Activated T-cell treated with anti-CD3 and anti-CD28 coated beads for 4 hours (primary cell): ENCODE data around the gene ERMARD.

Experiments
- DNase-seq: peaks from one replicate; pipeline ENCODE4 v3.0.0-alpha.2; 2020

ERMARD gene

GRCh38 chr6:169827290-169827717 is 75.9 kb downstream of the ERMARD start:
- DNase-seq = no peak

- no peak for DNase-seq
Measured at GRCh38 chr6:169828176-169828575, 76.8 kb downstream of the ERMARD start.

GRCh38 chr6:169829786-169830185 is 78.4 kb downstream of the ERMARD start:
- no peak for DNase-seq

GRCh38 chr6:169830876-169831275 is 79.5 kb downstream of the ERMARD start:
- no peak for DNase-seq
